Stimulated activated CD4-positive, alpha-beta T cell treated with anti-CD3 and anti-CD28 coated beads, TNF-alpha, amount 100 ng/mL, for 4 hours (primary cell): ENCODE results near the gene STIL.
"Not testable (repeated sequence)": the region's sequence is repeated elsewhere in the genome, so short reads cannot be mapped to it uniquely, and the experiment has no call there.

Experiments used
- DNase-seq, 3 experiments: peaks; one replicate each; pipeline ENCODE4 v3.0.0-alpha.2; 2020; ENCODE audit warnings: low read depth in 3 of 3

Gene STIL

DNA sequence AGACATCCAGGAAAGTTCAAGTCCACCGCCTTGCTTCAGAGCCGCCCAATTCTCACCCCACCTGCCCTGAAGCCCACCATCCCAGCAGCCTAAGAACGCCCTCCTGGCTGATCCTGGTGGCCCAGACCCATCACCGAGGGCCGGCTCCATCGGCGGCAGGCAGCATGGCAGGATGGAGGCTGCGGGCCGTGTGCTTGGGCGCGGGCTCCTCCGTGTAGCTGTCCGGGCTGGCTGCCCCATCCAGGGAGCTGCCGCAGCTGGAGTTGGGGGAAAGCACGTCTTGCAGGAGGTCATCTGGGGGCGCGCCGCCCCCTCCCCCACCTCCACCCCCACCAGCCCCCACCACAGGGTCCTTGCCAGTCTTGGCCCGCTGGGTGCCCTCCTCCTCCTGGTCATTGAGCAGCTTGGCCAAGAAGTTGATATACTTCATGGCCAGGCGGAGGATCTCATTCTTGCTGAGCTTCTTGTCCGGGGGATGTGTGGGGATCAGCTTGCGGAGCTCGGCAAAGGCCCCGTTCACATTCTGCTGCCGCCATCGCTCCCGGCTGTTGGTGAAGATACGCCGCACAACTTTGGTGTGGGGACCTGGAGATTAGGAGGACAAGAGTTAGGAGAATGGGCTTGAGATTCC, 94.2 kb downstream of the STIL start:
- no peak for DNase-seq

DNA sequence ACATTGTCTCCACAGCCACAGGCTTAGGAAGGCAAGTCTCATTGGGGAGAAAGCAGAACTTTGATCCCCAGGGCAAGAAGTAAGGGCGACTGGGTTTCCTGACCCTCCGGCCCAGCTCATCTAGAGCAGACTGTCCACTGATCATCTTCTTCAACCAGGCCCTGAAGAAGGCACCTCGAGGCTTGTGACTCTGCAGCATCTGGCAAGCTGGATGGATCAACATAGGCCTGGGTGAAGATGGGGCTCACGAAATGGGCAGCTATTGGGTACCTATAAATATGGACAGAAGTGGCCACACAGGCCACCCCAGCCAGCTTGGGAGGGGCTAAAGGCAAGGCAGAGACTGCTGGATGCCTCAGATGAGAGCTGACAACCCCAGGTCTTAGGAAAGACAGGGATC, 94.9 kb downstream of the STIL start:
- no peak for DNase-seq

DNA sequence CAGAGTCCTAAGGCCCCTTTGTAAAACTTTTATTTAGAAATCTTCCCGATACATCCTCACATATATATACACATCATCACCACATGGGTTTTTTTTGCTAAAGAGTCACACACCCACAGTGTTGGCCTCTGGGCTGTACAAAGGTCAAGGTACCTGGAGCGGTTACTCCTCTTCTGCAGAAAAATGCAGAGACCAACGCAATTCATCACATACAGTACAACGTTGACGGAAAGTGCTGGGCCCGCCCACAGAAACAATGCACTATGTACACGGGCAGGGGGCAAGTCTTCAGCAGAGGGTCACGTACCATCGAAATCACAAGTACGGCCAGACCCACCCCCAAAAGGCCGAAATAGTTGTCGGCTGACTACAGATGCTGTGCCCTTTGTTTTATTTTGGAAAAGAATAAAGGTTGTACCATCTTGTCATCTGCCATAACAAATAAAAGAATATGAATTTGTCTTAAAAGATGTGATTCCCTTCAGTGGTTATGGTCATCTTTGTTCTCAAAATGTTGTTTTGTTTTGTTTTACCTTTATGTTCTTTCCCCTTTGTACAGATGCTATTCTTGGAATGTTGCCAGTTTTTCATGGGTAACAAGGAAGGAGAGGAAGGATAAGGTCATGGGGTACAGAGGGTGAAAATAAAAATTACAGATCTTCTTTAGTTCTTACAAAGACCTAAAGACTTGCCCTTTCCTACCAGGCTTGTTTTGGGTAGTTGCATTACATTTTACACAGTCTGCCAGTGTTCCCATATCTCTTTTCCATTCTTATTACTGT, 97.5 kb downstream of the STIL start:
- no peak for DNase-seq

DNA sequence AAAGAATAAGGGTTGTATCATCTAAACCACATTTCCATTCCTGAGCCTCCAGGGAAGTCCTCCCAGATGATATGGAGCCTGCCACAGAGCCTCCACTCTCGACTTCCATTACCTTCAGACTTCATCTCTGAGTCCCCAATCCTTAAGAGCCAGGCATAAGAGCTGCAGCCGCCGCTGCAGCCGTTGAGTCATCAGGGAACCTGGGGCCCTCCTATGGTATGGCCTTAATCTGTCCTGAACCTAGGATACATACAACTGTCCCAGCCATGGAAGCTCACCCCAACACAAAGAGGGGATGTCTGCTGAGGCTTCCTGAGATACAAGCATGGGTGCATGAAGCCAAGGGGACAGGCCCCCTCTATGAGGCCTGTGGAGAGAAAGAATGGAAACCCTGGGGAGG, 98.2 kb downstream of the STIL start:
- DNase-seq = no peak

DNA sequence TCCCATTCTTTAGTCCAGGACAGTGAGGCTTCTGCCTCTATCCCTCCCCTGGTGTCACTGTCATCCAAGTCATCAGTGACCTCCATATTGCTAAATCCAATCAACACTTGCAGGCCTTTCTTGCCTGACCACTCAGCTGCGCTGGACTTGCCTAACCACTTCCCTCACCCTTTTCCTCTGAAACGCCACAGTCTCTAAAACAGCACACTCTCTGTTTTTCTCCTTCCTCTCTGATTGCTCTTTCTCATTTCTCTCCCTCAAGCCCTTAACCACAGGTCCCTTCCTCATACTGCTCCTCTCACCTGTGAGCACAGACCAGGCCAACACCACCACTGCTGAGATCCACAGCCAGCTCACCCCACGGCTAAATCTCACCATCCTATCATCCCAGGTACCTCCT, 99.4 kb downstream of the STIL start:
- DNase-seq = no peak

DNA sequence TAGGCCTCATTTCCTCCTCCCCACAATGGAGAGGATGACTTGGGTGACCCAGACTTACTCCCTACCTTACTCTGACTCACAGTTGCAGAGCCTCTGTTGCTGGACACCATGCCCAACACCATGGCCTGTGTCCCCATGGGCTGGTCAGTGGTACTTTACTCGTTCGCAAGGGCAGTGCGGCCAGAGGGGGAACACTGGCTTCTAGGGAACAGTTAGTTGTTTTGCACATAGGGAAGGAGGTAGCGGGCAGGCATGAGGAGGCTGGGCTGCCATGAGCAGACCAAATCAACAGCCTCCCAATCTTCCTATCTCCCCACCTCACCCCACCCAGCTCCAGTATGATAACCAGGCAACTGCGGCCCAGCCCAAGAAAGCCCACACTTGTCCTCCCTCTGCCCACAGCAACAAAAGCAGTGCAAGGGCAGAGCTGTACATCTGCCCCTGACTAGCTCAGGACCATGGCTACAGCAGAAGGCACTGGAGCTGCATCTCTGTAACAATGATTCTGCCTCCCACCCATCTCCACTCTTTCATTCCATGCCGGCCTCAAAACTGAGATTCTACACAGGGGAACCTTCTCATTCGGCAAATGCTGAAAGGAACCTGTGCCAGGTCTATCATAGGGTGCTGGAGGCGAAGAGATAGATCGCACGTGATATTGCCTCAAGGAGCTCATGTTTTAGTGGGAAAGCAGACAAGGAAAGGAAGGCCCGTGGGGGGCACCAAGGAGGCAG, 100.5 kb downstream of the STIL start:
- DNase-seq = no peak

DNA sequence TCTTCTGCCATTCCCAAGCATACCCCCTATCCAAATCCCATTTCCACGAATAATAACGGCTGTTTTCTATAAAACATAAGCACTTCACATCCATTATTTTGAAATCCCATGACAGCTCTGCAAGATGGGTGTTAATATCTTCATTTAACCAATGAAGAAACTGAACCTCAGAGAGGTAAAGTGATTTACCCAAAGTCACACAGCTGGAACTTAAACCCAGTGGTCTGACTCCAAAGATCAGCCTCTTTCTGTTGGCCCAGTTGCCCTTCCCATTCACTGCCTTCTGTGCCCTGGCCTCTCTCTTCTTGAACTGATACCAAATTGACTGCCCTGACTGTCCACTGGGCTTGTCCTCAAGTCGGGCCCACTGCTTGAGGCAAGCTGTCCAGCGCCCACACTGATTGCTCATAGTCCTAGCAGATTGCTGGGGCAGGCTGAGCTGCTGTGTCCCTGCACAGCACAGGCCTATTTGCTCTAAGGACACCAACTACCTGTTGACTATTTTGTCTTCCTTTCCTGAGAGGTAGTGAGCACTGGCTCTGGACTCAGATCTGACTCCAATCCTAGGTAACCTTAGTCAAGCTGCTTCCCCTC, 101.2 kb downstream of the STIL start:
- DNase-seq = no peak

DNA sequence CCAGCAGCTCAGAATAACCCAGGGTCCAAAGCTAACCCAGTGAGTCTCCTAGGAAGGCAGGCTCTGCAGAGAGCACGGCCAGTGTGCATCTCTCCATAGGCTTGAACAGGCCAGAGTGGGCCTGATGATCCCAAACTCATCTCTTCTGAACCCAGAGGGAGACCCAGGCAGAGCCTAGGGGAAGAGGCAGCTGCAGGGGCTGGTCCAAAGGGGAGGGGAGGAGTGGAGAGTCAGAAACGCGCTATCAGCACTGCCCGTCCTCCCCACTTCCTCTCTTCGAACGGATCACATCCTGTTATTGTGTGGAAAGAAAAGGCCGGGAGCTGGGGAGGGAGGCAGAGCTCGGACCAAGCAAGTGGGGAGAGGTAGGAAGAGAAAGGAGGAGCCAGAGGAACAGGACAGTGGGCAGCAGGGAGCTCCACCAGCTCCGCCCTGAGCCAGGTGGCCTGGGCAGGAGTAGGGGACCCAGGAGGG, 102.1 kb downstream of the STIL start:
- no peak for DNase-seq

DNA sequence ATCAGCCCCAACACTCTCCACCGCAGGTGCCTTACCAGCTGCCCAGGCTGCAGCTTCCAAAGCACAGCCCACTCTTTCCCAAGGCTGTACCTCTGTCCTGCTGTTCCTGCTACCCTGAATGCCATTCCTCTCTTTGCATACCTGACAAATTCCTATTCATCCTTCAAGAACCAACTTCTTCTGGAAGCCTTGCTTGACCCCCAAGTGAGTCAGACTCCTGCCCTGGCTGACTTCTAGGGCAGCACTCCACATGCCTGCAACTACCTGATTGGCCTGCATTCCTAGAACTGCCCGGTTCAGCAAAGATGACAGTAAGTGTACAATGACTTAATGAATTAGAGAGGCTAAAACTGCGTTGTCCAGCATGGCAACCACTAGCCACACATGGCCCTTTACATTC, 103.3 kb downstream of the STIL start:
- no peak for DNase-seq

DNA sequence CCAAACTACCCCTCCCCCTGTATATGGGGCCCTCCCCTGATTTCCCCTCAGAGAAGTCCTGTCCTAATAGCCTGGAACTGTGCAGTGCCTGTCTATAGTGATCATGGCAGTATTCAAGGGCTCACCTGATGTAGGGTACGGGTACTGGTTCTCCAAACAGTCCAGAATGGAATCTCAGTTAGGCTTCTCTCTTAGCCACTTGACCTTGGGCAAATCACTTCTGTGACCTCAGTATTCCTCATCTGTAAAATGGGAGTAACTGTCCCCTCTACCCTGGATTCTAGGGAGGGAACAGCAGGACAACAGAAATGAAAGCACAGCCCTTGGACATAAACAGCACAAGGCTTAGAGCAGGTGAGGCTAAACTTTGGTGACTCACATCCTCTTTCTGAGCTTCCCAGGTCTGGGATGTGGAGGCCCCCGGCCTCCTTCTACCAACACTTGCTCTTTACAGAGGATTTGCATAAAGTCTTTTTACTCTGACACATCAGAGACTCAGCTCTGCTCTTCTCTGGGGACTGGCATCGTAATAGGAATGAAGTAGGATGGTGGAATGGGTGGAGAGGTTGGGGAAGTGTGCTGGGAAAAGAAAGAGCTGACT, 104.1 kb downstream of the STIL start:
- no peak for DNase-seq

DNA sequence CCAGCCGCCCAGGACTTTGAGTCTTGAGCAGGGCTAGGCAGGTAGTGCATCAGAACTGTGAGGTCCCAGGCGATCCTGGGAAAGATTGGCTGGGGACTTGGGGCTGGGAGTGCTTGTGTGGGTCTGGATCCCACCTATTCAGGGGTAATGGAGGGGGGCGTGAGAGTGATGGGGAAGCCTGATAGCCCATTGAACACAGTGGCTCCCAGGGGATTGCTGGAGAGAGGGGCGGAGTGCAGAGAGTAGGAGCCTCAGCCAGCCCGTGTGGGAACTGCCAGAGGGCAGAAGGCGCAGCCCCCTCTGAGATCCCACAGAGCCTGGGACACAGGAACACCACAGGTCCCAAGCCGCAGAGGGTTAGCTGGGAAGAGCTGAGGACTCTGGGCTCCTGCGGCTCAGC, 104.9 kb downstream of the STIL start:
- DNase-seq = no peak

DNA sequence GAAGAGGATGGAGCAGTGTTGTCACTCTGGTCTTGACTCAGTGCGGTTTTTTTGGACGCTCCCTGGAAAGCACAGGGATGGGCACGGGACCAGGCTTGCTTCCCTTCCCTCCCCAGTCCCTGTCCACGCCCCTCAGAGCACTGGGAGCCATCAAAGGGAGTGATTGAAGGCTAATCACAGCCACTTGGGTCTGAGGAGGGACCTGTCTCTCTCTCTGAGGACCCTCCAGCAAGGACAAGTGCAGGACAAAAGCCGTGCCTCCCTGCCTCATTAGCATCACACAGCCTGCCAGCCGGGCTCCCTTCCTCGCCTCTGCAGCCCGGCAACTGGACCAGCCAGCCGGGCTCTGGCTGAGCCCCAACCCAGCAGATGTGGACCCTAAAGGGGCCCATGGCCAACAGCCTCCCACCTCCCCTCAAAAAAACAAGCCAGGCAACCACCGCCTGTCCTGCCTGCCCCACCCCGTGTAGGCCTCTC, 105.5 kb downstream of the STIL start:
- DNase-seq = no peak

DNA sequence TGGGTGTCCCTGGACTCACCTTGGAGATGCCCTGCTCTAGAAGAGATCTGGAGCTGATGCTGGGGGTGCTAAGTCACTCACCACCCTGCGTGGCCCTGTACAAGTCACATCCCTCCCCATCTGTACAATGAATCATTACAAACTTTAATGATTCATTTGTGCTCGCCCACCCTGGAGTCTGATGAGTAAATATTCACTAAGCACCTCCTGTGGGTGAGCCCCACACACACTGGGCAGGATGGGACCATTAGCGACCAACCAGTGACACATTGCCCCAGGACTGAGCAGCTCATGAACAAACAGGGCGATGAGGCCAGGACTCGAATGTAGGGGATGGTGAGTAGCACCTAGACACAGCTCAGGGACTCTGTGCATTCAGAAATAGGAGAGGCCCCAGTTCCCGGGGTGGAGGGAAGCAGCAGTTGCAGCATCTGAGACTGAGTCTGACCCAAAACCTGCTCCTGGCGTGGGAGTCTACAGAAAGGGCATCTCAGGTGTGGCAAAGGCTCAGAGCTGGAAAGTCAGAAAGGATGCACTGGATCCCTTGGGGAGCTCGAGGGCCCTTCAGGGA, 106.1 kb downstream of the STIL start:
- DNase-seq = no peak

DNA sequence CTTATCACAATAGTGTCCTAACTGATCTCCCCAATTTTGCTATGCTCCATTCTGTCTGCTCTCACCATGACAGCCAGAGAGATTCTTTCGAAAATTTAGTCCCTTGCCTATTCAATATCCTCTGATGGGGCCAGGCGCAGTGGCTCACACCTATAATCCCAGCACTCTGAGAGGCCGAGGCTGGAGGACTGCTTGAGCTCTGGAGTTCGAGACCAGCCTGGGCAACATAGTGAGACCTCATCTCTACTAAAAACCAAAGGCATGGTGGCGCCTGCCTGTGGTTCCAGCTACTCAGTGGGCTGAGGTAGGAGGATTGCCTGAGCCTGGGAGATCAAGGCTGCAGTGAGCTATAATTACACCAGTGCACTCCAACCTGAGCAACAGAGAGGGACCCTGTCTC, 108.0 kb downstream of the STIL start:
- DNase-seq = no peak

DNA sequence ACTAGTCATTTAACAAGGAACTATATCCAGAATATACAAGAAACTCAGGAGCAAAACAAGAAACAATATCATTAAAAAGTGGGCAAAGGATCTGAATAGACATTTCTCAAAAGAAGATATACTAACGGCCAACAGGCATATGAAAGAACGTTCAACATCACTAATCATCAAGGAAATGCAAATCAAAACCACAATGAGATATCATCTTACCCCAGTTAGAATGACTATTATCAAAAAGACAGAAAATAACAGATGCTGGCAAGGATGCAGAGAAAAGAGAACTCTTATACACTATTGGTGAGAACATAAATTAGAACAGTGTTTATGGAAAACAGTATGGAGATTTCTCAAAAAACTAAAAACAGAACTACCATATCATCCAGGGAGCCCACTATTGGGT, 110.4 kb downstream of the STIL start:
- not testable (repeated sequence) for DNase-seq

DNA sequence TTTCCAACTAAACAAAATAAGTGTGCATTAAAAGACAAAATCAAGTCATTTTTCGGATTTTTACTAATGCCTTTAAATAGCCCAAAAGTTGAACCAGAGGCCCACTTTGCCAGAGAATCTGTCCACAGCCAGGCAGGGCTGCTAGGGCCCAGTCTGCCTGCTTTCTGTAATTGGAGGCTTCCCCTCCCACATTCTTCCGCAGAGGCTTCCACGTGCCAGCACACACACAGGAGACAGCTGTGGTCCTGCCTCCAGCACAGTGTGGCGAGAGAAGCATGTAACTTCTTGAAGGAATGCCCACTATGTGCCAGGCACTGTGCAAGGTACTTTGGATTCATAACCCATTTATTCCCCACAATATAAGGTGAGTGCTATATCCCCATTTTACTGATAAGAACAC, 112.8 kb downstream of the STIL start:
- no peak for DNase-seq
